ENCODE measurements around the gene HUNK.

DNA sequence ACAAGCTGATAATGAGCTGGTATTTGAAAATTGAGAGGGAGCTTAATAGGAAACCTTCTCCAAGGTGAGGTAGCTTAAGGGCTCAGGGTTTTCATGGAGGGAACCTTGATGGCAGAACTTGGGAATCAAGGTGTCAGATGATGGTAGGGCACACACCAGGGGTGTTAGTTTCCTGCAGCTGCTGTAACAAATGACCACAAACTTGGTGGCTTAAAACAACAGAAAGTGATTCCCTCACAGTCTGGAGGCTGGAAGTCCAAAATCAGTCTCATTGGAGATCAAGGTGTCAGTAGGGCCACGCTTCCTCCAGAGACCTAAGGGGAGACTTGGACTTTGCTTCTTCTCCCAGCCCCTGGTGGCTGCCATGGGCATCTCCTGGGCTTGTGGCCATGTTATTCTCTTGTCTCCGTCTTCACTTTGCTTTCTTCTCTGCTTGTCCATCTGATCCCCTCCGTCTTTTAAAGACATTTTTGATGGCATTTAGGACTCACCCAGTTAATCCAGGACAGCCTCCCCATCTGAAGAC is 45.5 kb downstream of the HUNK start:
- TF ChIP-seq, protein P1, sequence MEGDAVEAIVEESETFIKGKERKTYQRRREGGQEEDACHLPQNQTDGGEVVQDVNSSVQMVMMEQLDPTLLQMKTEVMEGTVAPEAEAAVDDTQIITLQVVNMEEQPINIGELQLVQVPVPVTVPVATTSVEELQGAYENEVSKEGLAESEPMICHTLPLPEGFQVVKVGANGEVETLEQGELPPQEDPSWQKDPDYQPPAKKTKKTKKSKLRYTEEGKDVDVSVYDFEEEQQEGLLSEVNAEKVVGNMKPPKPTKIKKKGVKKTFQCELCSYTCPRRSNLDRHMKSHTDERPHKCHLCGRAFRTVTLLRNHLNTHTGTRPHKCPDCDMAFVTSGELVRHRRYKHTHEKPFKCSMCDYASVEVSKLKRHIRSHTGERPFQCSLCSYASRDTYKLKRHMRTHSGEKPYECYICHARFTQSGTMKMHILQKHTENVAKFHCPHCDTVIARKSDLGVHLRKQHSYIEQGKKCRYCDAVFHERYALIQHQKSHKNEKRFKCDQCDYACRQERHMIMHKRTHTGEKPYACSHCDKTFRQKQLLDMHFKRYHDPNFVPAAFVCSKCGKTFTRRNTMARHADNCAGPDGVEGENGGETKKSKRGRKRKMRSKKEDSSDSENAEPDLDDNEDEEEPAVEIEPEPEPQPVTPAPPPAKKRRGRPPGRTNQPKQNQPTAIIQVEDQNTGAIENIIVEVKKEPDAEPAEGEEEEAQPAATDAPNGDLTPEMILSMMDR (conservative IDR thresholded peaks at IDR 0.05) = no peak
- TF ChIP-seq EZH2 (IDR thresholded peaks at IDR 0.05; ENCODE audit: low read depth) = no peak

Measured in PC-9 (cell line).